Breast epithelium (tissue), 4 donors: ENCODE results near the gene LRRC26. TPM values are rescaled to one million over a fixed set of nuclear protein-coding genes. Genes with fewer than 3 reads are reported as not detected.

Source experiments
- DNase-seq, 2 donors: peaks; one replicate each; pipeline ENCODE4 v3.0.0-alpha.2; 2019; ENCODE audit warnings: low spot score in 2 of 2
- H3K27ac ChIP-seq, 2 donors: fragments of 200-600 bp; sonication (generic) in 1 of 2; one replicate each; pipeline ENCODE4 v1.5.1; 2016 to 2019; ENCODE audit warnings: mild to moderate bottlenecking in 1 of 2
- H3K27me3 ChIP-seq, 2 donors: fragments of 200-600 bp; sonication (generic) in 1 of 2; one replicate each; pipeline versions ENCODE4 v1.5.1 to v1.6.0; 2017 to 2019; ENCODE audit warnings: control low read depth in 1 of 2, mild to moderate bottlenecking in 1 of 2
- H3K36me3 ChIP-seq: fragments of 200-600 bp; one replicate; pipeline ENCODE4 v1.5.1; 2019
- H3K4me1 ChIP-seq, 2 donors: fragments of 200-600 bp; sonication (generic); one replicate each; pipeline ENCODE4 v1.5.1; 2016 to 2019; ENCODE audit warnings: control low read depth in 1 of 2
- H3K4me3 ChIP-seq, 3 donors: fragments of 200-600 bp; sonication (generic); 1 replicate in 2 of 3; 2 replicates in 1 of 3; pipeline ENCODE4 v1.5.1; 2016 to 2019; ENCODE audit warnings: mild to moderate bottlenecking in 3 of 3, moderate library complexity in 2 of 3
- H3K9me3 ChIP-seq, 2 donors: fragments of 200-600 bp; sonication (generic) in 1 of 2; one replicate each; pipeline ENCODE4 v1.5.1; 2016 to 2019; ENCODE audit warnings: control low read depth in 1 of 2
- CTCF ChIP-seq, 3 donors: fragments of 450-650 bp; IDR thresholded peaks; one replicate each; pipeline ENCODE4 v1.5.1; 2016 to 2017; ENCODE audit warnings: antibody characterized with exemption in 3 of 3, mild to moderate bottlenecking in 3 of 3, moderate library complexity in 3 of 3
- POLR2A ChIP-seq: fragments of 450-650 bp; IDR thresholded peaks from one replicate; pipeline ENCODE4 v1.6.1; 2016; ENCODE audit warnings: antibody characterized with exemption, mild to moderate bottlenecking, moderate library complexity
- POLR2AphosphoS5 ChIP-seq, 3 donors: sonication (generic); formaldehyde crosslinking; IDR thresholded peaks; one replicate each; pipeline ENCODE4 v1.6.1; 2017; ENCODE audit warnings: antibody characterized with exemption in 3 of 3
- intact Hi-C: fragments of 100-400 bp; cut with DNase I; formaldehyde crosslinking; loops from one replicate; pipeline ENCODE4 v1.15.1; 2023; ENCODE audit warnings: low total_unique reads
- total RNA-seq, 3 donors: library from RNA; depleted of rRNA; stranded (reverse); fragments of >200 nt; gene quantifications; one replicate each; pipeline ENCODE4 v1.1.0, GENCODE V29; 2016

Gene LRRC26
- total RNA-seq, 3 donors from 2014 or later: 7.8 to 9.2 TPM; not detected in 1

GRCh38 chr9:137198902-137199283 lies 29.0 kb upstream of the LRRC26 start:
- peaks cover 6 to 43% of the 10 kb centered on the region in 2 donors for H3K4me1 ChIP-seq
- peak overlapping the region; percentile 39 to 54 for H3K27ac ChIP-seq

GRCh38 chr9:137198051-137198901 lies 28.4 kb upstream of the LRRC26 start:
- Histone ChIP-seq H3K27me3 (no peaks in the 10 kb centered on the region), H3K4me1 (peaks cover 6 to 36% of the 10 kb centered on the region in 2 donors), H3K27ac (peak overlapping the region; percentile 39 to 54), H3K9me3 (no peaks in the 10 kb centered on the region), H3K4me3 (peak overlapping the region in 2 of 3 donors; percentile 68 to 93), H3K36me3 (no peaks in the 10 kb centered on the region)
- DNase-seq: peak in 1 of 2 donors; percentile 71
- TF ChIP-seq CTCF (IDR thresholded peaks at IDR 0.05): no peak
- TF ChIP-seq POLR2A: no peak
- no peak for TF ChIP-seq POLR2AphosphoS5 (IDR thresholded peaks at IDR 0.05)
- intact Hi-C loops: no loop called here

More at GRCh38 chr9:137198902-137199283, 29.0 kb upstream of the LRRC26 start:
- peak overlapping the region in 2 of 3 donors; percentile 68 to 93 for H3K4me3 ChIP-seq
- H3K9me3 ChIP-seq: no peaks in the 10 kb centered on the region
- no peaks in the 10 kb centered on the region for H3K27me3 ChIP-seq
- H3K36me3 ChIP-seq: no peaks in the 10 kb centered on the region
- DNase-seq: no peak
- no peak for TF ChIP-seq POLR2A
- no peak for TF ChIP-seq POLR2AphosphoS5 (IDR thresholded peaks at IDR 0.05)
- TF ChIP-seq CTCF (IDR thresholded peaks at IDR 0.05): no peak
- intact Hi-C loops: no loop called here

GRCh38 chr9:137195525-137196220 lies 25.8 kb upstream of the LRRC26 start:
- intact Hi-C loops: no loop called here
- TF ChIP-seq POLR2A (no peak), CTCF (IDR thresholded peaks at IDR 0.05) (no peak), POLR2AphosphoS5 (IDR thresholded peaks at IDR 0.05) (no peak)
- no peak overlapping the region for H3K4me3 ChIP-seq
- DNase-seq: no peak
- H3K4me1 ChIP-seq: peaks cover 6 to 36% of the 10 kb centered on the region in 2 donors
- H3K9me3 ChIP-seq: no peaks in the 10 kb centered on the region
- no peak overlapping the region for H3K27ac ChIP-seq
- H3K27me3 ChIP-seq: no peaks in the 10 kb centered on the region
- no peaks in the 10 kb centered on the region for H3K36me3 ChIP-seq

GRCh38 chr9:137194909-137195308 lies 25.1 kb upstream of the LRRC26 start:
- H3K9me3 ChIP-seq: no peaks in the 10 kb centered on the region
- intact Hi-C loops: no loop called here
- DNase-seq: no peak
- TF ChIP-seq POLR2A (no peak), POLR2AphosphoS5 (IDR thresholded peaks at IDR 0.05) (no peak), CTCF (IDR thresholded peaks at IDR 0.05) (no peak)
- peaks cover 14 to 43% of the 10 kb centered on the region in 2 donors for H3K4me1 ChIP-seq
- H3K27me3 ChIP-seq: no peaks in the 10 kb centered on the region
- no peaks in the 10 kb centered on the region for H3K36me3 ChIP-seq
- no peak overlapping the region for H3K4me3 ChIP-seq
- no peak overlapping the region for H3K27ac ChIP-seq

GRCh38 chr9:137194388-137194787 lies 24.5 kb upstream of the LRRC26 start:
- TF ChIP-seq POLR2A (no peak), POLR2AphosphoS5 (IDR thresholded peaks at IDR 0.05) (no peak), CTCF (IDR thresholded peaks at IDR 0.05) (no peak)
- intact Hi-C loops: no loop called here
- H3K4me1 ChIP-seq: peaks cover 14 to 45% of the 10 kb centered on the region in 2 donors
- H3K4me3 ChIP-seq: no peak overlapping the region
- H3K27me3 ChIP-seq: no peaks in the 10 kb centered on the region
- H3K36me3 ChIP-seq: no peaks in the 10 kb centered on the region
- DNase-seq: no peak
- H3K27ac ChIP-seq: no peak overlapping the region
- no peaks in the 10 kb centered on the region for H3K9me3 ChIP-seq
